Psoas muscle (tissue), 8 donors: ENCODE results near the gene PTPN1. TPM values are rescaled to one million over a fixed set of nuclear protein-coding genes. Genes with fewer than 3 reads are reported as not detected.

Experiments used
- ATAC-seq, 4 donors: fragments of 200-7000 bp; cut with Tn5 transposase; one replicate each; pipeline ENCODE4 v1.9.1; 2020; ENCODE audit warnings: moderate library complexity in 3 of 4, mild to moderate bottlenecking in 2 of 4
- DNase-seq, 2 donors: peaks; one replicate each; pipeline ENCODE4 v3.0.0-alpha.2; 2020
- H3K27ac ChIP-seq: fragments of 200-600 bp; one replicate; pipeline ENCODE4 v1.8.0; 2022
- H3K27me3 ChIP-seq, 3 donors: fragments of 200-600 bp in 1 of 3; one replicate each; pipeline versions ENCODE4 v1.6.1 to v1.8.0; 2013 to 2022; ENCODE audit warnings: low read length in 2 of 3, mild to moderate bottlenecking in 2 of 3, moderate library complexity in 1 of 3; ENCODE audit not compliant: insufficient read depth in 3 of 3
- H3K36me3 ChIP-seq, 2 donors: fragments of 200-600 bp in 1 of 2; one replicate each; pipeline versions ENCODE4 v1.6.1 to v1.8.0; 2013 to 2022; ENCODE audit warnings: low read depth in 1 of 2, mild to moderate bottlenecking in 1 of 2, moderate library complexity in 1 of 2; ENCODE audit not compliant: insufficient read depth in 1 of 2
- H3K4me1 ChIP-seq: fragments of 200-600 bp; one replicate; pipeline ENCODE4 v1.8.0; 2022
- H3K4me3 ChIP-seq: fragments of 200-600 bp; one replicate; pipeline ENCODE4 v1.8.0; 2022; ENCODE audit warnings: mild to moderate bottlenecking
- H3K9me3 ChIP-seq: fragments of 200-600 bp; one replicate; pipeline ENCODE4 v1.8.0; 2022
- WGBS, 3 donors: extraction: QIAGEN DNeasy Blood & Tissue Kit; methylation state at CpG; one replicate each; pipeline versions ENCODE4 v1.1.6 to v1.1.7; 2013; 5-methylcytosine and 5-hydroxymethylcytosine counted together
- intact Hi-C, 2 donors: fragments of 100-400 bp; cut with DNase I; formaldehyde crosslinking; loops; one replicate each; pipeline versions ENCODE4 v1.11.0 to v1.14.2; 2022
- polyA plus RNA-seq, 3 donors: library from polyadenylated mRNA; stranded (reverse); fragments of 200-250 nt; gene quantifications; one replicate each; pipeline ENCODE4 v1.2.3, GENCODE V29; 2013
- total RNA-seq, 4 donors: library from RNA; stranded (reverse); fragmentation: NEBNext Ultra II Directional in 2 of 4; extraction: Animal tissue kit (Norgen Biotek cat#: 25700) in 2 of 4; gene quantifications; one replicate each; pipeline versions ENCODE4 v1.2.1 to v1.2.4, GENCODE V29; 2021 to 2023
- TF ChIP-seq, protein P1 (sequence below): fragments of 200-600 bp; IDR thresholded peaks from one replicate; pipeline ENCODE4 v1.8.0; 2022; ENCODE audit warnings: antibody characterized with exemption
- donor health status: healthy with polysubstance abuse.
- donor health status: DM: no; HTN: no; CAD: no; lungs with moderate emphysema.
- donor health status: Bipolar disorder and iron deficiency.
- donor health status: healthy.
- donor health status: DM: yes; HTN: yes; CAD: no.
- donor health status: DM: no; HTN: no; CAD: no.
- donor health status: DM: no; HTN: no; CAD: no.
- donor health status: DM: yes; HTN: yes; CAD: no.

Gene PTPN1
- total and polyA plus RNA-seq, 7 donors: 28.7 to 112 (median 46.1) TPM

DNA sequence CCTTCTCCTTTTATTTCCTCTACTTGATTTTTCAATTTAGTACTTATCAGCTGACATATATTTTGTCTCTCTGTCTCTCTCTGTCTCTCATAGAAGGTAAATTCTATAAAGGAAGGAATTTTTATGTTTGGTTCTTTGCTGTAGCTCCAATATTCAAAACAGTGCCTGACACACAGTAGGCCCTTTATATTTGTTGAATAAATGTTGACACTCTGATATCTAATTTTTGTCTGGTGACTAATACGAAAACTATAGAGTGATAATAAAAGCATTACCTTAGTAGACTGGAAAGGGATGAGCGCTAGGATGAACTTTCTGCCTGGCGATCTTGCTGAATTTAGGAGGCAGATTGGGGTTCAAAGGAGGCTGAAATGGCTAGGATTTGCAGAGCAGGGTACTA, 42.8 kb downstream of the PTPN1 start:
- intact Hi-C loops: no loop called here
- TF ChIP-seq, protein P1, sequence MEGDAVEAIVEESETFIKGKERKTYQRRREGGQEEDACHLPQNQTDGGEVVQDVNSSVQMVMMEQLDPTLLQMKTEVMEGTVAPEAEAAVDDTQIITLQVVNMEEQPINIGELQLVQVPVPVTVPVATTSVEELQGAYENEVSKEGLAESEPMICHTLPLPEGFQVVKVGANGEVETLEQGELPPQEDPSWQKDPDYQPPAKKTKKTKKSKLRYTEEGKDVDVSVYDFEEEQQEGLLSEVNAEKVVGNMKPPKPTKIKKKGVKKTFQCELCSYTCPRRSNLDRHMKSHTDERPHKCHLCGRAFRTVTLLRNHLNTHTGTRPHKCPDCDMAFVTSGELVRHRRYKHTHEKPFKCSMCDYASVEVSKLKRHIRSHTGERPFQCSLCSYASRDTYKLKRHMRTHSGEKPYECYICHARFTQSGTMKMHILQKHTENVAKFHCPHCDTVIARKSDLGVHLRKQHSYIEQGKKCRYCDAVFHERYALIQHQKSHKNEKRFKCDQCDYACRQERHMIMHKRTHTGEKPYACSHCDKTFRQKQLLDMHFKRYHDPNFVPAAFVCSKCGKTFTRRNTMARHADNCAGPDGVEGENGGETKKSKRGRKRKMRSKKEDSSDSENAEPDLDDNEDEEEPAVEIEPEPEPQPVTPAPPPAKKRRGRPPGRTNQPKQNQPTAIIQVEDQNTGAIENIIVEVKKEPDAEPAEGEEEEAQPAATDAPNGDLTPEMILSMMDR: no peak
- Histone ChIP-seq H3K9me3 (no peaks in the 10 kb centered on the region), H3K4me3 (no peak overlapping the region), H3K36me3 (peaks cover 10 to 13% of the 10 kb centered on the region in 2 donors), H3K27ac (no peak overlapping the region), H3K27me3 (no peaks in the 10 kb centered on the region), H3K4me1 (peaks cover 17% of the 10 kb centered on the region)
- no peak for DNase-seq
- ATAC-seq: no peak
- 99% methylated on average over 3 of the region's 3 CpGs for WGBS, 3 donors

DNA sequence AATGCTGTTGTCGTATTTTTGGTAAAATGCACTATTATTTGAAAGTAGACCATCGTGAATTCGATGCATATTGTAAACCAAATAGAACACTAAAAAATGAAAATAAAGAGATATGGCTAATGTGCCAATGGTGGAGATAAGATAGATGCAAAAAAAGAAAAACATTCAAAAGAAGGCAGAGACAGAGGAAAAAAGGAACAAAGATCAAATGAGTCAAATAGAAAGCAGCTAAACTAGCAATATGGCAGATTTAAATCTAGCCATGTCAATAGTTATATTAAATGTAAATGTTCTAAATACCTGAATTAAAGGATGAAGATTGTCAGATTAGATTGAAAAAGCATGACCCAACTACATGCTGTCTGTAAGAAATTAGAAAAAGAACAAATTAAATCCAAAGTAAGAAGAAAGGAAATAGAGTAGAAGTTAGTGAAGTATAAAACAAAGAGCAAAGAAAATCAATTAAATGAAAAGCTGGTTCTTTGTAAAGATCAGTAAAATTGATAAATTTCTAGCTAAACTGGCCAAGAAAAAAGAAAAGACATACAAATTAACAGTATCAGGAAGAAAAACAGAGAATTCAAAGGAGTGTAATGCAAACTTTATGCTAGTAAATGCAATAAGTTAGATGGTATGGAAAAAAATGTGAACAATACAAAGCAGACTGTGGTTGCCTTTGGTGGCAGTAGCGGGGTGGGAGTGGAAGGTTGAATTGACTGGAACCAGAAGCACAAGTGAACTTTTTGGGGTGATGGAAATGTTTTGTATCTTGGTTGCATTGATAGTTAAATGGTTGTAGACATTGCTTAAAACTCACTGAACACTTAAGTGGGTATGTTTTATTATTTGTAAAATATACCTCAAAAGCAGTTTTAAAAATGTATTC, 44.8 kb downstream of the PTPN1 start:
- no peak overlapping the region for H3K4me3 ChIP-seq
- peaks cover 3 to 8% of the 10 kb centered on the region in 2 donors for H3K36me3 ChIP-seq
- H3K9me3 ChIP-seq: no peaks in the 10 kb centered on the region
- no peak overlapping the region for H3K27ac ChIP-seq
- H3K27me3 ChIP-seq: no peaks in the 10 kb centered on the region
- TF ChIP-seq, protein P1: no peak
- WGBS, 3 donors: 98 to 99% (median 98%) methylated on average over 4 of the region's 4 CpGs
- intact Hi-C loops: no loop called here
- DNase-seq (no peak), ATAC-seq (no peak)
- H3K4me1 ChIP-seq: peaks cover 18% of the 10 kb centered on the region

DNA sequence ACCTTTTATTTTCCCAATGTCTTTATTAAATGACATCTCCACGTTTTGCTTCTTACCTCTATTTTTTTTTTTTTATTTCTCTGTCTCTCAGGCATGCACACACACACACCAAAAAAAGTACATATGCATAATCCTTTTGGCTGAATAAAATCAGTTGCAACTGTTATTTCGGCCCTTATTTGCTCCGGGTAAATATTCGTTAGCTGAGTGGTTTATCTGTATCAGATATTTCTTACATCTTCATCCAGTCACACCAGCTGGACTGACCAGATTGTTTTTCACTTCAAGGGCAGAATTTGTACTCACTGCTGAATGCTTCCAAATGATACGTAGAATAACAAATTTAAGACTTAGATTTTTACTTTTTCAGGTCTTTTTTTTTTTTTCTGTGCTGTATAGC, 45.5 kb downstream of the PTPN1 start:
- H3K27ac ChIP-seq: no peak overlapping the region
- DNase-seq (no peak), ATAC-seq (no peak)
- H3K27me3 ChIP-seq: no peaks in the 10 kb centered on the region
- peaks cover 18% of the 10 kb centered on the region for H3K4me1 ChIP-seq
- no peak overlapping the region for H3K4me3 ChIP-seq
- TF ChIP-seq, protein P1: no peak
- H3K9me3 ChIP-seq: no peaks in the 10 kb centered on the region
- intact Hi-C loops: no loop called here
- peaks cover under 1 to 3% of the 10 kb centered on the region in 2 donors for H3K36me3 ChIP-seq
- WGBS, 3 donors: 36 to 60% (median 43%) methylated on average over 5 of the region's 5 CpGs

DNA sequence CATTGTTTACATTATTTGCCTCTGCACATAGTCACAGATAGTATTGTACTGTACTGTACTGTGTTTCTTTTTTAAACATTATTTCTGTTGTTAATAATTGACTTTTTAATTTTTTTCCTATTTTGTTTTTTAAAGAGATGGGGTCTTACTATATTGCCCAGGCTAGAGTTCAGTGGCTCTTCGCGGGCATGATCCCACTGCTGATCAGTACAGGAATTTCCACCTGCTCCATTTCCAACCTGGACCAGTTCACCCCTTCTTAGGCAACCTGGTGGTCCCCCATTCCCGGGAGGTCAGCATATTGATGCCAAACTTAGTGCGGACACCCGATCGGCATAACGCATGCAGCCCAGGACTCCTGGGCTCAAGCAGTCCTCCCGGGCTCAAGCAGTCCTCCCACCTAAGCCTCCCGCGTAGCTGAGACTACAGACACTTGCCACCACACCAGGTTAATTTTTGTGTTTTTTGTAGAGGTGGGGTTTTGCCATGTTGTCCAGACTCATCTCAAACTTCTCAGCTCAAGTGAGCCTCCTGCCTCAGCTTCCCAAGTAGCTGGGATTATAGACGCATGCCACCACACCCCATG, 47.5 kb downstream of the PTPN1 start:
- no peak for ATAC-seq

More for the DNA sequence above, 47.5 kb downstream of the PTPN1 start:
- 95 to 97% (median 97%) methylated on average over 11 of the region's 11 CpGs for WGBS, 3 donors
- no peaks in the 10 kb centered on the region for H3K27me3 ChIP-seq
- no peaks in the 10 kb centered on the region for H3K9me3 ChIP-seq
- no peak overlapping the region for H3K4me3 ChIP-seq
- DNase-seq: no peak
- intact Hi-C loops: no loop called here
- H3K36me3 ChIP-seq: peaks cover 0 to 9% of the 10 kb centered on the region in 2 donors
- peaks cover 26% of the 10 kb centered on the region for H3K4me1 ChIP-seq
- H3K27ac ChIP-seq: no peak overlapping the region
- TF ChIP-seq, protein P1: no peak
